A673 (cell line): ENCODE results near the gene PAM16. TPM values are rescaled to one million over a fixed set of nuclear protein-coding genes. Genes with fewer than 3 reads are reported as not detected.

ENCODE experiments used
- BruUV-seq: library from RNA; stranded (reverse); fragments of 400-500 nt; replicated peaks from 2 replicates; lab custom pipeline; 2021; lab: Mats Ljungman, UMichigan
- CTCF ChIA-PET: fragments of 300-600 bp; sonication (Branson Sonifier 250); formaldehyde crosslinking; loops from one replicate; lab custom pipeline; 2022; ENCODE audit warnings: antibody characterized with exemption; lab: Charles Lee
- POLR2A ChIA-PET: fragments of 300-600 bp; sonication (Branson Sonifier 250); formaldehyde crosslinking; loops from one replicate; lab custom pipeline; 2022; ENCODE audit warnings: antibody characterized with exemption; ENCODE audit not compliant: low non-redundant PET; lab: Charles Lee
- DNase-seq: peaks from one replicate; pipeline ENCODE4 v3.0.0-alpha.2; 2015; ENCODE audit warnings: low spot score
- H3K27ac ChIP-seq: fragments of 200-600 bp; sonication (generic); 2 replicates; pipeline ENCODE4 v1.5.1; 2016; ENCODE audit warnings: mixed run types, low read depth, mild to moderate bottlenecking, mixed read lengths, antibody characterized with exemption, low read length; ENCODE audit not compliant: poor library complexity, severe bottlenecking
- H3K27me3 ChIP-seq: fragments of 200-600 bp; sonication (generic); replicated peaks from 2 replicates; pipeline ENCODE4 v1.6.1; 2017; ENCODE audit warnings: mixed run types, low read depth, mild to moderate bottlenecking, mixed read lengths, antibody characterized with exemption, low read length; ENCODE audit not compliant: insufficient read depth, poor library complexity
- H3K36me3 ChIP-seq: fragments of 200-600 bp; sonication (generic); 2 replicates; pipeline ENCODE4 v1.6.1; 2016; ENCODE audit warnings: mixed run types, mild to moderate bottlenecking, mixed read lengths, antibody characterized with exemption, low read length; ENCODE audit not compliant: insufficient read depth, poor library complexity, severe bottlenecking
- H3K4me1 ChIP-seq: fragments of 200-600 bp; sonication (generic); 2 replicates; pipeline ENCODE4 v1.6.1; 2017; ENCODE audit warnings: mixed run types, mild to moderate bottlenecking, mixed read lengths, antibody characterized with exemption, low read length; ENCODE audit not compliant: insufficient read depth, poor library complexity, severe bottlenecking
- H3K4me3 ChIP-seq: fragments of 200-600 bp; sonication (generic); 2 replicates; pipeline ENCODE4 v1.5.1; 2016; ENCODE audit warnings: low read depth, mixed run types, mild to moderate bottlenecking, mixed read lengths, low read length; ENCODE audit not compliant: poor library complexity, severe bottlenecking
- H3K9me3 ChIP-seq: fragments of 200-600 bp; sonication (generic); 2 replicates; pipeline ENCODE4 v1.6.1; 2016; ENCODE audit warnings: mixed run types, low read depth, mild to moderate bottlenecking, mixed read lengths, antibody characterized with exemption, low read length; ENCODE audit not compliant: poor library complexity, severe bottlenecking
- CTCF ChIP-seq: fragments of 300-800, 200-600 bp; sonication (generic); conservative IDR thresholded peaks from 2 replicates; pipeline ENCODE4 v1.5.1; 2017; ENCODE audit warnings: low read depth, mild to moderate bottlenecking, antibody characterized with exemption, low read length, moderate library complexity, mixed read lengths
- EZH2 ChIP-seq: fragments of 200-600 bp; sonication (generic); IDR thresholded peaks from 2 replicates; pipeline ENCODE4 v1.6.1; 2017; ENCODE audit warnings: borderline replicate concordance, low read depth, mild to moderate bottlenecking, mixed read lengths, antibody characterized with exemption, low read length; ENCODE audit not compliant: poor library complexity, severe bottlenecking
- intact Hi-C: fragments of 100-400 bp; cut with micrococcal nuclease; formaldehyde crosslinking; loops from one replicate; pipeline ENCODE4 v1.10.0; 2022; ENCODE audit not compliant: unreplicated experiment
- total RNA-seq: library from RNA; stranded (reverse); gene quantifications from 2 replicates; pipeline ENCODE4 v1.2.3, GENCODE V29; 2021

Gene PAM16
- total RNA-seq, 1 experiment from 2014 or later = 90.3 TPM

GRCh38 chr16:4307215-4308037 lies 43.7 kb downstream of the PAM16 start:
- peak; percentile 96 for DNase-seq
- TF ChIP-seq CTCF (no peak), EZH2 (no peak)
- peak overlapping the region; percentile 59 for H3K27ac ChIP-seq
- no TSS peak for BruUV-seq
- peak overlapping the region; percentile 46 for H3K4me3 ChIP-seq
- peaks cover 8% of the 10 kb centered on the region for H3K4me1 ChIP-seq
- H3K9me3 ChIP-seq = no peaks in the 10 kb centered on the region
- ChIA-PET POLR2A (no interaction called here), CTCF (interaction anchor here (0.5 to 0.7 kb wide), 2 partner anchors 28 to 35 kb away, joined by 3 to 8 read pairs; partner anchors contain the start of gene TFAP4)
- no peaks in the 10 kb centered on the region for H3K27me3 ChIP-seq
- intact Hi-C loops = no loop called here
- no peaks in the 10 kb centered on the region for H3K36me3 ChIP-seq

- no peak for DNase-seq
- H3K36me3 ChIP-seq = no peaks in the 10 kb centered on the region
- ChIA-PET POLR2A (no interaction called here), CTCF (interaction anchor here (0.5 kb wide), 1 partner anchor 28 kb away, joined by 8 read pairs; no protein-coding TSS in a partner anchor)
- TSS peak; percentile 85 for BruUV-seq
- H3K4me3 ChIP-seq = peak overlapping the region; percentile 46
- intact Hi-C loops = no loop called here
- H3K4me1 ChIP-seq = peaks cover 8% of the 10 kb centered on the region
- H3K27me3 ChIP-seq = no peaks in the 10 kb centered on the region
- H3K27ac ChIP-seq = peak overlapping the region; percentile 59
- TF ChIP-seq CTCF (no peak), EZH2 (no peak)
- no peaks in the 10 kb centered on the region for H3K9me3 ChIP-seq
Measured at GRCh38 chr16:4306470-4307214, 44.5 kb downstream of the PAM16 start.

GRCh38 chr16:4303973-4304372 lies 47.1 kb downstream of the PAM16 start:
- DNase-seq = no peak
- no TSS peak for BruUV-seq
- H3K4me3 ChIP-seq = no peak overlapping the region
- no peaks in the 10 kb centered on the region for H3K9me3 ChIP-seq
- intact Hi-C loops = no loop called here
- no peak overlapping the region for H3K27ac ChIP-seq
- TF ChIP-seq CTCF (no peak), EZH2 (no peak)
- POLR2A ChIA-PET = no interaction called here
- no peaks in the 10 kb centered on the region for H3K27me3 ChIP-seq
- CTCF ChIA-PET = interaction anchor here (0.6 kb wide), 1 partner anchor 47 kb away, joined by 5 read pairs; the partner anchor contains the start of gene PAM16
- H3K36me3 ChIP-seq = no peaks in the 10 kb centered on the region
- peaks cover 13% of the 10 kb centered on the region for H3K4me1 ChIP-seq
